ENCODE data around the gene FOXP1.
A peak's percentile ranks its signal among the peaks of the same experiment; 100 is the strongest.

The FOXP1 gene

DNA sequence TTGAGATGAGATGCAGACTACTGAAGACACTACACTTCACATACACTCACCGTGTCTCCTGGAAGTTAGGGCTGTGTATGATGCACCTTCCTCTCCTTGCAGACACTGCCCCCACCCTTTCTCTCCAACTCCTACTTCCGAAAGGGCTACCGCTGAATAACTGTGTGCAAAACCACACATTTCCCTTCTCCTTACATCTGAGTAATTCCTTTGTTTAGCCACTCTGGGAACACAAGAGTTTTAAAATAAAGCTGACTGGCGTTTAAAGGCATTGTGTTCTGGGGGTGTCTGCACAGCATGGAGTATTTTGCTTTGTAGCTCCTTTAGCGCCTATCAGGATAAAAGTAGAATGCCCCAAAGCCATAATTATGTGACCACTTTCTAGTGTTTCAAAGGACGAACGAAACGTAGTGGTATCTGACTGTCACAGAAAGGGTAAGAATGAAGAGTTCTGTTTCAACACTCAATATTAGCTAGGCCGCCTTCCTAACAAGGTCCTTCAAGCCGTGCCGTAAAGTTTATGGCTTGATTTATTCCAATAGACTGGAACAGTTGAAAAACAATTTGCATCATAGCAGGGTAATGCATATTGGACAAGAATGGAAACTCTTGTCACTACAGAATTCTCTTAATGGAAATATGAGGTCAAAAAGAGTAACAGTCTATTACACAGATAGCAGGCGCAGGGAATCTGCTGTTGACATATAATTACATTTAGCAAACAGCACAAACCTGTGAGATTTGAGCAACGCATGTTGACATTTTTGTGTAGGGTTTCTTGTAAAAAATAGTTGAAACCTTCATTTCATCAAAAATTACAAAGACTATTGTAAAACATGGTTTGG lies 619.9 kb downstream of the FOXP1 start:
- DNase-seq = peak in 1 of 58 donors; percentile 9

DNA sequence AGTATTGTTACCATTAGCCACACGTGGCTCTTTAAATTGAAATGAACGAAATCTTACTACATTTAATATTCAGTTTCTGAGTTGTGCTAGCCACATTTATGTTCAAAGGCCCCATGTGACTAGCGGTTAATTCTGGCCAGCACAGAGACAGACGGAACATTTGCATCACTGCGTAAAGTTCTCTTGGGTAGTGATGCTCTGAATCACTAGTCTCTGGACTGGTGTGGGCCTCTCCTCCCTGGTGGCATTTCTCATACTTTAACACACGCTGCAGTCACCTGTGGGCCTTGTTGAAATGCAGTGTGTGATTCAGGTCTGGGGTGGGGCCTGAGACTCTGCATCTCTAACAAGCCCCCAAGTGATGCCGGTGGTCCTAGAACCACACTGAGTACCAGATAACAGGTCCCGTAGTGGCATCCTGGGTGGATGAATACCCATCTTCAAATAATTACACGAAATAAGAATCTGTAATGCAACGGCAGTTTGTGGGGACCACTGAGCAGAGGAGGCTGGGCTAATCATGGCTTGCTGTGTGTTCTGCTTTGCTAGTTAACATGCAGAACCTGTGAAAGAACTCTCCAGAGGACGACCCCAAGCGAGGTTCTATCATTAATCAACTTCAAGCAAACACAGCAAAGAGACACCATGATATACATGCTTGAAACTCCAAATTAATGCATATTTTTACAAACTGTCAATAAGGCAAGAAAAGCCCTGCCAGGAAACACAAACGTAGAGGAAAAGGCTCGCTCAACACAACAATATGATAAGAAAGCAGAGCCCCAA lies 623.8 kb downstream of the FOXP1 start:
- DNase-seq = no peak

DNA sequence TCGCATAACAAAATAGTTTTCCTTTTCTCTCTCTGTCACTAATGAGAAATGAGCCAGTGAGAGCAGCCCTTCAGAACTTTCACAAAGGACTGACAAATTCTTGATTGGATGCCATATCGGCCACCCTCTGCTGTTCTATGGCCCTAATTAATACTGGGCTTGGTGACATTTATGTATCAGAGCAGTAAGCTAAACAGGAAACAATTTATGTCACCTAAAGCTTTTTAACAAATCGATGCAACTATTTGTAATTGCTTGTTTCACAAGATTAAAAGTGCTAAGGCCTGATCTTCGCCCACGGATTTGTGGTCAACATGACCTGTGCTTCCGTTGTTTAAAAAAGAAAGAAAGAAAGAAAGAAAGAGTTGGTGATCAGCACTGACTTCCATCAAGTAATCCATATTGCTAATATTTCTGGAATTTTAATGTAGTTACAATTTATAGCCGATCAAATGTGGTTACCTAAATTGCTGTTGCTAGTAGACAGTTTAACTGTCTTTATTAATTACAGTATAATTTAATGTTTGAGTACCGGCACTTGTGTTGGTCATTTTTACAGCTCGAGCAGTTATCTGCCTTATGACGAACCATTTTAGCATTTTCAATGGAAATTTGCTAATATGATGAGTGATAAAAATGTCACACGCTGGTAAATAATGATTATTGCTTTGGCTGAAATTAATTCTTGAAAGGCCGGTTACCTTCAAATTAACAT lies 631.3 kb downstream of the FOXP1 start:
- no peak for DNase-seq

DNA sequence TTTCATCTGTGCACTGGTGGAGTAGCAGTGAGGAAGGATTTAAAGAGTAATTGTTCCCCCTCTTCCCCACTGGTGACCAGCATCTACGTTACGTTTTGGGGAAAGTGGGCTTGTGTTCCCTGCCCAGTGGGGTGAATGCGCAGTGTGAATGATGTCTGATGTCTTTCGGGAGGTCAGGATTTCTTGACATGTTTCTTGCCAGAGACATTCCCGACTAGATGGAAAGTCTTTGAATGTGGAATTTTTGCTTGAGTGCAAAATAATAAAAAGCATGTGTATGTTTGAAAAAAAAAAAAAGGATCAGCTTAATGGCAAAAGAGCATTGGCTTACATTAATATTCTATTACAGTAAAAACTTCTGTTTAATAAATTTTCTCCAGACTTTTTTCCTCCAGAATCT lies 632.2 kb downstream of the FOXP1 start:
- DNase-seq = no peak

DNA sequence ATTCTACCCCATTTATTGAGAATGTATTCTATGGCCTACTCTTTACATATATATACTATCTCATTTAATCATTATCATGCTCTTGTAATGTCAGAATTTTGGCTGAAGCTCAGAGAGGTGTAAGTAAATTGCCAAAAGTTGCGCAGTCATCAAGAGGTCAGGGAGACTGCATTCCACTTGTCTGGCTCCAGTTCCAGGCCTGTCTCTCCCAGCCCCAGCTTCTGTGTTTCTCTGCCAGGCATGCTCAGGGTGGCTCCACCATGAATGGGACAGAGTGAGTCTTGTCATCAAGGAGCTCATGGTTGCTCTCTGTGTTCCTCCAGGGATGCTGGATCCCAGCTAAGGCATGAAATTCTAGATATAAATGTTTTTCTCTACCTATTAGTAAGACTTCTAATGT lies 635.9 kb downstream of the FOXP1 start:
- no peak for DNase-seq

DNA sequence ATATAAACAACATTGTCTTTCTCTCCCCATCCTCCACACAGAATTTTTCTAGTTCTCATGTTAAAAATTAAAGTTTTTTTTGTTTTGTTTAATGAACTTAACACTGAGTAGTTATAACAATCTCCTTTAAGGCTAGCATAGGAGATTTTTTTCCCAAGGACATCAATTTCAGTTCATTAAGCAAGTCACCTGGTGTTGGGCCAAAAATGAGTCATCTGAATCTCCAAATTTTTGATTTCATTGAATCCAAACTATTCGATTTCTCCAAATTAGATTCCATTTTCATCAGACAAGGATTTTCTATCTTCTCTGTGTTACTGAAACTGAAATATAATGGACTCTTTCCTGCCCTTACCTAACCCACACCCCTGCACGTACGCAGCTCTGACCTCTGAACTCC lies 639.6 kb downstream of the FOXP1 start:
- DNase-seq = no peak

DNA sequence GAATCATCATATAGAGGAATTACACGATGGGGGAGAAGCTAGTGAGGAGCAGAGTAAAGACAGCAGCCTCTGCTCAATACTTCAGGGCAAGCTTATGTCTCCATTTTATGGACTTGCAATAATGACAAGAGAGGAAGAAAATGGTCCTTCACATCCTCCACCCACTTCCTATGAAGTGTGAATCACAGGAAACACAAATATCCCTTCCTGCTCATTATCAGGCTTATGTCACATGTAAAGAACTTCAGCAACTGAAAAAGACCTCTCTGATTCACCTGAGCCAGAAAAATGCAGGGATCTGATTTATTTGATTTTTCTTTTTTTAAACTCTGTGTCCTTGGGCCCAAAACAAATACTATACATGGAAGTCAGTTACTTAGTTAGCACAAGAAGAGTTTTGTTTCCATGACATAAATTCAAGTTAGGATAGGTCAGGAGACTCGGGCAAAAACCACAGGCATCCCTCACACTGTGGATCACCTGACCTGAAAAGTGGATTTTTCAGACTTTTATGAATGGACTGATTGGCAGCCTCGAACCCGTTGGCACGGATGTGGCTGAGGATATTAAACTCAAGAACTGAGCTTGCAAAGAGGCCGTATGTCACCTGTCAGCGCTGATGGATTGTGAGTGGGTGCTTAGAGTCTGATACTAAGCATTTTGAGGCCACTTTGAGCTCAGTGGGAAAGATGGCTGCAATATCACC lies 650.3 kb downstream of the FOXP1 start:
- DNase-seq = no peak

DNA sequence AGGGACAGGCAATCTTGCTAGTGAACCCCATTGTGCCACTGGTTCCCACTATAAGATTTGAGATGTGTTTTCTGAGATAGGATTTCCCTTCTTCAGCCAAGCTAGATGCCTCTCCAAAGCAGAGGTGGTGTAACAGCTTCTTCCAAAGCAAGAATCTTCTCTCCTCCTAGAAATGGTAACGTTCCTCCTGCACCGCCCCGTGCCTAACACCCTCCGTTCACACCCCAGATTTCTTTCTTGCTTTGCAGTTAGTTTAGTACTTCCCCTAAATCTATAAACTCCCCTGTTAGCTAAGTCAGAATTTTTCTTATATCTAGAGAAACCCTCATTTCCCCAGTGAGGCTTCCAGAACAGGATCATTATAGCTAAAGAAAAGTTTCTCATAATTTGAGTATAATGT lies 653.5 kb downstream of the FOXP1 start:
- DNase-seq = peak in 2 of 58 donors; percentile 0 to 1

DNA sequence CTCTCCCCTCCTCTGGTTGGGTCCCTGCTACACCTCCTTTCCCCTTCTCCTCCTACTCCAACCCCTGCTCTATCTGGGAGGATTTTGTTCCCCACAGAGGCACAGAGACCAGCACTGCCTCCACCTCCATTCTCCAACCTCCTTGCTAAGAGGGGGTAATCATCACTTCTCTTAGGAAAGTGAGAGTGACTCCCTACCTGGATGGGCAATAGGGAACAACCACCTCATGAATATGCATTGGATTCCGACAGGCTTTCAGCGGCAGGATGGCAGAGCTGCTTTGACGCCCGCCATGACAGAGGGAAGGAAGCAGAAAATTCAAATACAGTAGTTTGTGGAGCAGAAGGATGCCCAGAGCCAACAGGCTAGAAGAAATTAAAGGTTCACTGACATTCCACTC lies 656.3 kb downstream of the FOXP1 start:
- DNase-seq = no peak

DNA sequence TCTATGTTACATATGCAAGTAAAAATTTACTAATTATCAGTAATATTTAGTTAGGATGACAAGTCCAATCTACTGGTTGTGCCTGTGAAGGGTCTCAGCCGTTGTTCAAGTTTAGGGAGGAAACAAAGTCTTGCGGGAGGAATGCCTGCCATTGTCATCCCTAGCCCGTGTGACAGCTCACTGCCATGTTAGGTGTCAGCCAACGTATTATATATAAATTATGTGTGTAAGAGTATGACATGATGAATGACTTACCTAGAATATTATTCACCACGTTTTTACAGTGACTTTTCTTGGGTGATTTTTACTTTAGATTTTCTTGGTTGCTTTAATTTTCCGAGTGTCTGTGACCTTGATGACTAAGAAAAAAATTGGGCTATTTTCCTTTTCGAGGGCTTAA lies 656.7 kb downstream of the FOXP1 start:
- DNase-seq = no peak

DNA sequence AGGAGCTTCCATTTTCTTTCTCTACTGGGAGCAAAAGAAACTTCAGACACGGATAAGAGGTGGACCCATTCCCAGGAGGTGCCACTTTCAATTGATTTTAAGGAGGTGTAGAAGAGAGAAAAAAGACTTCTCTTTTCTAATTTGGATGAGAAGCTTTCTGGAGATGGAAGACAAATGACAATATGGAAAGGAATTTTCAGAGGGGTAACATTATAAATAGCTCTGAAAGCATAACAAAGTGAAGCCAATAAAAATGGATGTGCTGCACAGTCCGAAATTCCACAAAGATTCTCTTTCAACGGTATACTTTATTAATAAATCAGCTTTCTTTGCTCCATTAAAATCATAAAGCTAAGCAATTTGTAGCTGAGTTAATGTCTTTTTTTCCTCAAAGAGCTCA lies 663.9 kb downstream of the FOXP1 start:
- DNase-seq = no peak

DNA sequence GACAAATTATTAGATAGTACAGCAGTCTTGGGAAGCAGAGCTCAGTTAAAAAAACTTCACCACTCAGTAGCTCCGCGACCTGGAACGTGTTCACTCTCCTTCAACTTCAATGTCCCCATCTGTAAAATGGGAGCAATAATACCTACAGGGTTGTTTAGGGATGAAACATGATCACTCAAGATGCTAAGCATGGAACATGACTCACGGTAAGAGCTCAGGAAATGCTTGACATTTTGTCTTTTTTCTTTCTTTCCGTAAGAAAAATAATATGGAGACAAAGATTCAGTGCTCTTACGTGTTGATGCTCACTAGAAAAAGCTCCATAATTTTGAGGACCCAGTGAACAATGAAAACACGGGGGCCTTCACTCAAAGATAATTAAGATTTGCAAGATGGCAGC lies 664.4 kb downstream of the FOXP1 start:
- DNase-seq = no peak

DNA sequence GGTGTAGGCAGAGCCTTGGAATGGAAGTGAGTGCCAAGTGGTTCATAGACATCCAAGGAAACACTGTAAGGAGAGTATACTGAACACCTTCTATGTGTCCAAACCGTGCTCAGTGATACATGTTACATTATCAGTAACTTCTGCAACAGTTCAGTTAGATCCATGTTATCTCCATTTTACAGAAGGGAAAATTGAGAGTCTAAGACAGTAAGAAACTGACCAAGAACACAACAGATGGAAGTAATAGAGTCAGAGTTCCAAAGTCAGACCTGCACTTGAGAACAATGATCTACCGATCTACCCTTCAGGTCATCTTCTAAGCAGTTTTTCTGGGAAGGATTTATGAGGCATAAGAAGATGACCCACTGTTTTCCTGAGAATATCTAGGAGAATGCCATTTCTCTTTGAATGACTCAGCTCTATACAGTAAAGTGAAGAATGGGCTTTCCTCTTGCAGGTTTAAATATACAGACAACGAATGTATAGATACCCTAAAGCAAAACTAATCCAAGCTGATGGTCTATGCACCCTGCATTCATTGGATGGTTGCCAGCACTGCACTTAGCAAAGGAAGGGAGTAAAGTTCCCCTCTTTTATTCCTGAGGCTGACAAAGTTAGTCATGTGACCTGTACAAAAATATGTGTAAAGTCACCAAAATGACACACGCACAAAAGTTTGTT lies 667.0 kb downstream of the FOXP1 start:
- DNase-seq = no peak

DNA sequence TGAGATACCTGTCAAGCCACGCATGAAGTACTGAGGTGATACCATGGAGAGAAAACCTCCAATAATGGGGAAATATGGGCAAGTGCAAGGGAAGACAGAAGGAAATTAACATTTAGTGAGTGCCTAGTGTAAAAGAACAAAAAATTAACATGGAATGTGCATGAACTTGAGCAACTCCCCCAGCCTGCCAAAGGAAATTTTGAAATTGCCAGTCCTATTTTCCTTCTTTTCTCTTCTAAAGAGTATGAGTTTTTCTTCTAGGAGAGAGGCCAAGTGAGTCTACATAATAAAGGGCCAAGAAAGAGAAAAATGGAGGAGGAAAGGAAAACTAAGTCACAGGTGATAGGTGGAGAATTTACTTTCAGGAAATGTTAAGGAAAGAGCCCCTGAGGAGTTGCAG lies 668.7 kb downstream of the FOXP1 start:
- no peak for DNase-seq

DNA sequence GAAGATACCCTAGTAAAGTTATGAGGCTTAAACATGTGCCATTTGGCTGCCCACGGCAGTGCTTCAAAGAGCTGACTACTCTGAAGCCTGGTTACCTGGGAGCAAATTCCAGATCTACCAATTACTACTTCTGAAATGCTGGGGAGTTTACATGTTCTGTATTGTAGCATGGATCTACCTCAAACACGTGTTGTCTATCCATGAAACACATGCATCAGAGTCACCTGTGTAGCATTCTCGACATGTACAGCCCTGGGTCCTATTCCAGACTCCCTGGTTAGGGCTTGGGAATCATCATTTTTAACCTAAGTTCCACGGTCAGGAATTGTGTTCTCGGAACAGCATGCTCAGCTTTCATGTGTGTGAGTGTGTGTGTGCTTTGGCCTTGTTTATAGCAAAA lies 671.8 kb downstream of the FOXP1 start:
- no peak for DNase-seq

DNA sequence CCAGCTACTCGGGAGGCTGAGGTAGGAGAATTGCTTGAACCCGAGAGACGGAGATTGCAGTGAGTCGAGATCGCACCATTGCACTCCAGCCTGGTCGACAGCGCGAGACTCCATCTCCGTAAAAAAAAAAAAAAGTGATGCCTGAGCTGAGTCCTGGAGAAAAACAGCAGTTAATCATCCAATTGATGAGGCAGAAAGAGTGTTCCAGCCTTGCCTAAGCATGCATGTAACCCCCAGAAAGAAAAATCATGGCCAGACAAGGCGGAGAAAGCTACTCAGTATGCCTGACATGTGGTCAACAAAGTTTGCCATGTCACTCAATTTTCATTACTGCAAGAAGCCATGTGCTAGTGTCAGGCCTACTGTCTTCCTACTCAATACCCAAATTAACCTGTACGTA lies 678.0 kb downstream of the FOXP1 start:
- DNase-seq = no peak
